Activated effector memory CD4-positive, alpha-beta T cell treated with anti-CD3 and anti-CD28 coated beads, Interleukin-2, amount 50 U/mL, for 16 hours (primary cell): ENCODE measurements around the gene ABCC3.

Source experiments
- DNase-seq: peaks from one replicate; pipeline ENCODE4 v3.0.0-alpha.2; 2020

Gene ABCC3

GRCh38 chr17:50645748-50646682, 11.3 kb downstream of the ABCC3 start:
- DNase-seq = no peak

GRCh38 chr17:50647187-50647586, 12.5 kb downstream of the ABCC3 start:
- DNase-seq = no peak

- DNase-seq = no peak
Observed at GRCh38 chr17:50649042-50649908, 14.6 kb downstream of the ABCC3 start.

- no peak for DNase-seq
Observed at GRCh38 chr17:50651661-50652060, 17.0 kb downstream of the ABCC3 start.

GRCh38 chr17:50653738-50654137, 19.1 kb downstream of the ABCC3 start:
- DNase-seq = no peak

GRCh38 chr17:50656509-50656908, 21.8 kb downstream of the ABCC3 start:
- no peak for DNase-seq

- DNase-seq = no peak
Observed at GRCh38 chr17:50657054-50657453, 22.4 kb downstream of the ABCC3 start.

- no peak for DNase-seq
Observed at GRCh38 chr17:50657627-50658026, 22.9 kb downstream of the ABCC3 start.

GRCh38 chr17:50658616-50659015, 23.9 kb downstream of the ABCC3 start:
- no peak for DNase-seq

GRCh38 chr17:50659179-50659578, 24.5 kb downstream of the ABCC3 start:
- DNase-seq = no peak

- no peak for DNase-seq
Observed at GRCh38 chr17:50660042-50660886, 25.6 kb downstream of the ABCC3 start.

- no peak for DNase-seq
Observed at GRCh38 chr17:50660887-50661345, 26.2 kb downstream of the ABCC3 start.

- no peak for DNase-seq
Observed at GRCh38 chr17:50661348-50661747, 26.7 kb downstream of the ABCC3 start.

GRCh38 chr17:50661795-50662391, 27.2 kb downstream of the ABCC3 start:
- DNase-seq = no peak

GRCh38 chr17:50662632-50663225, 28.0 kb downstream of the ABCC3 start:
- no peak for DNase-seq

GRCh38 chr17:50663812-50664374, 29.2 kb downstream of the ABCC3 start:
- DNase-seq = no peak

GRCh38 chr17:50664788-50665458, 30.2 kb downstream of the ABCC3 start:
- DNase-seq = no peak

GRCh38 chr17:50665838-50666237, 31.2 kb downstream of the ABCC3 start:
- DNase-seq = no peak

- DNase-seq = no peak
Observed at GRCh38 chr17:50666316-50666715, 31.6 kb downstream of the ABCC3 start.

- no peak for DNase-seq
Observed at GRCh38 chr17:50667259-50668024, 32.8 kb downstream of the ABCC3 start.
